HUES6 (cell line): Measurements from ENCODE around the gene MEIOC.

Experiments used
- H3K27ac ChIP-seq: 2 replicates; pipeline ENCODE4 v1.7.0; 2013; ENCODE audit warnings: low read depth, mild to moderate bottlenecking, low read length, inconsistent platforms
- H3K27me3 ChIP-seq: 2 replicates; pipeline ENCODE4 v1.6.1; 2013; ENCODE audit warnings: low read length; ENCODE audit not compliant: control insufficient read depth, insufficient read depth
- H3K36me3 ChIP-seq: 2 replicates; pipeline ENCODE4 v1.6.1; 2013; ENCODE audit warnings: low read length; ENCODE audit not compliant: control insufficient read depth, insufficient read depth
- H3K4me1 ChIP-seq: 2 replicates; pipeline ENCODE4 v1.6.1; 2013; ENCODE audit warnings: low read length; ENCODE audit not compliant: control insufficient read depth, insufficient read depth
- H3K4me3 ChIP-seq: 2 replicates; pipeline ENCODE4 v1.5.1; 2013; ENCODE audit warnings: low read depth, low read length
- H3K9ac ChIP-seq: one replicate; pipeline ENCODE4 v1.6.1; 2013; ENCODE audit warnings: mild to moderate bottlenecking, low read length
- H3K9me3 ChIP-seq: 2 replicates; pipeline ENCODE4 v1.6.1; 2013; ENCODE audit warnings: low read depth, low read length; ENCODE audit not compliant: control insufficient read depth, insufficient read depth

MEIOC gene

DNA sequence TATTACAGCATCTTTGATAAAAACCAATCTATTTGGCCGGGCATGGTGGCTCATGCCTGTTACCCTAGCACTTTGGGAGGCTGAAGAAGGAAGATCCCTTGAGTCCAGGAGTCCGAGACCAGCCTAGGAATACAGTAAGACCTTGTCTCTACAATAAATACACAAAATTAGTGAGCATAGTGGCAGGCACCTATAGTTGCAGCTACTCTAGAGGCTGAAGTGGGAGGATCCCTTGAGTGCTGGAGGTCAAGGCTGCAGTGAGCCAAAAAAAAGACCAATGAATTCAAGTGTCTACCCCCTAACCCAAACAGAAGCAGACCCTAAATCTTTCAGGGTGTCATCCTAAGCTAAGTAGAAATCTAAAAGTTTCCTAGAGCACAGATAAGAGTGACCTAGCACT, 7.3 kb upstream of the MEIOC start:
- H3K9me3 ChIP-seq = no peaks in the 10 kb centered on the region
- no peaks in the 10 kb centered on the region for H3K36me3 ChIP-seq
- H3K27me3 ChIP-seq = peaks cover 8% of the 10 kb centered on the region
- H3K4me3 ChIP-seq = no peak overlapping the region
- H3K4me1 ChIP-seq = no peaks in the 10 kb centered on the region
- H3K9ac ChIP-seq = no peak overlapping the region
- no peak overlapping the region for H3K27ac ChIP-seq

DNA sequence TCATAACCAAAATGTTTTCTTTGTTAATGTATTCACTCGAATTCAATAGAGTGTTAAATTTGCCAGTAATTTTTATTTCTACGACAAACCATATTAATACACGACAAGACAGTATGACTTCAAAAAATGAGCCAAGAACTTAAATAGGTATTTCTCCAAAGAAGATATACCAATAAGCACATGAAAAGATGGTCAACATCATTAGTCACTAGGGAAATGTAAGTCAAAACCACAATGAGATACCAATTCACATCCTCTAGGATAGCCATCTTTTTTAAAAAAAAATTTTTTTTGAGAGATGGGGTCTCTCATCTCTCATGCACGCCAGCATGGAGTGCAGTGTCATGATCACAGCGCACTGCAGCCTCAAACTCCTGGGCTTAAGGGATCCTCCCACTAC, 5.0 kb upstream of the MEIOC start:
- H3K4me1 ChIP-seq = no peaks in the 10 kb centered on the region
- no peaks in the 10 kb centered on the region for H3K36me3 ChIP-seq
- H3K27ac ChIP-seq = no peak overlapping the region
- peaks cover 27% of the 10 kb centered on the region for H3K27me3 ChIP-seq
- H3K9me3 ChIP-seq = peaks cover 4% of the 10 kb centered on the region; the same call in 1 of the 2 replicates
- no peak overlapping the region for H3K4me3 ChIP-seq
- H3K9ac ChIP-seq = no peak overlapping the region

DNA sequence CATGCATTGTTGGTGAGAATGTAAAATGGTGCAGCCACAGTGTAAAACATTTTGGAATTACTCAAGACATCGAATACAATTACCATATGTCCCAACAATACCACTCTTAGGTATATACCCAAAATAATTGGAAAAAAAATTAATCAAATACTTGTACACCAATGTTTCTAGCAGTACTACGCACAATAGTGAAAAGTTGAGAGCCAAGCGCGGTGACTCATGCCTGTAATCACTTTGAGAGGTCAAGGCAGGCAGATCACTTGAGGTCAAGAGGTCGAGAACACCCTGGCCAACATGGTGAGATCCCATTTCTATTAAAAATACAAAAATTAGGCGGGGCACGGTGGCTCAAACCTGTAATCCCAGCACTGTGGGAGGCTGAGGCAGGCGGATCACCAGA, 3.5 kb upstream of the MEIOC start:
- no peaks in the 10 kb centered on the region for H3K4me1 ChIP-seq
- H3K27me3 ChIP-seq = peaks cover 42% of the 10 kb centered on the region
- H3K9me3 ChIP-seq = peaks cover 4% of the 10 kb centered on the region; the same call in 1 of the 2 replicates
- H3K27ac ChIP-seq = no peak overlapping the region
- no peaks in the 10 kb centered on the region for H3K36me3 ChIP-seq
- no peak overlapping the region for H3K9ac ChIP-seq
- H3K4me3 ChIP-seq = no peak overlapping the region

GRCh38 chr17:44653384-44653783, 2.9 kb upstream of the MEIOC start:
- no peak overlapping the region for H3K4me3 ChIP-seq
- peaks cover 45% of the 10 kb centered on the region for H3K27me3 ChIP-seq
- peaks cover 4% of the 10 kb centered on the region; the same call in 1 of the 2 replicates for H3K9me3 ChIP-seq
- no peaks in the 10 kb centered on the region for H3K36me3 ChIP-seq
- no peak overlapping the region for H3K27ac ChIP-seq
- no peaks in the 10 kb centered on the region for H3K4me1 ChIP-seq
- H3K9ac ChIP-seq = no peak overlapping the region

GRCh38 chr17:44653954-44654353, 2.3 kb upstream of the MEIOC start:
- H3K9me3 ChIP-seq = peaks cover 4% of the 10 kb centered on the region; the same call in 1 of the 2 replicates
- H3K27me3 ChIP-seq = peaks cover 45% of the 10 kb centered on the region

GRCh38 chr17:44661835-44662234, 5.6 kb downstream of the MEIOC start:
- Histone ChIP-seq H3K27ac (no peak overlapping the region), H3K9ac (no peak overlapping the region), H3K4me1 (no peaks in the 10 kb centered on the region), H3K36me3 (peaks cover 2% of the 10 kb centered on the region; the same call in 1 of the 2 replicates), H3K27me3 (peaks cover 12% of the 10 kb centered on the region), H3K4me3 (no peak overlapping the region), H3K9me3 (no peaks in the 10 kb centered on the region)

More at GRCh38 chr17:44653954-44654353, 2.3 kb upstream of the MEIOC start:
- no peak overlapping the region for H3K9ac ChIP-seq
- H3K27ac ChIP-seq = no peak overlapping the region
- no peak overlapping the region for H3K4me3 ChIP-seq
- H3K36me3 ChIP-seq = no peaks in the 10 kb centered on the region
- H3K4me1 ChIP-seq = no peaks in the 10 kb centered on the region

DNA sequence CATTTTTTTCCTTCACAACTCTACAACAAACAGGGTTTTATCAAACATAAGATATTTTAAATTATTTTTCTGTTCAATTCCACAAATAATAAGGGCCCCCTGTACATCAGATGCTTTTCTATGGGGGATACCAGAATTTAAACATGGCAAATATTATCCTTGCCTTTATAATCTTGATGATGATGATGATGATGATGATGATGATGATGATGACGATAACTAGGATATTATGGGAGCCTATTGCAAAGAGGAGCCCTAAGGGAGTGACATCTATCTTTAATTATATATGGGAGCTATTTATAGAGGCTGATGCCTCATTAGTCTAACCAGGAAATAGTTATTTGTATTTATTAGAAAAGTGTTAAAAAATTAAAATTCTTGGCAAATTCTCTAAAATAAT, 6.8 kb downstream of the MEIOC start:
- Histone ChIP-seq H3K9me3 (no peaks in the 10 kb centered on the region), H3K9ac (no peak overlapping the region), H3K4me3 (no peak overlapping the region), H3K27ac (no peak overlapping the region), H3K27me3 (no peaks in the 10 kb centered on the region), H3K36me3 (peaks cover 2% of the 10 kb centered on the region; the same call in 1 of the 2 replicates), H3K4me1 (no peaks in the 10 kb centered on the region)

DNA sequence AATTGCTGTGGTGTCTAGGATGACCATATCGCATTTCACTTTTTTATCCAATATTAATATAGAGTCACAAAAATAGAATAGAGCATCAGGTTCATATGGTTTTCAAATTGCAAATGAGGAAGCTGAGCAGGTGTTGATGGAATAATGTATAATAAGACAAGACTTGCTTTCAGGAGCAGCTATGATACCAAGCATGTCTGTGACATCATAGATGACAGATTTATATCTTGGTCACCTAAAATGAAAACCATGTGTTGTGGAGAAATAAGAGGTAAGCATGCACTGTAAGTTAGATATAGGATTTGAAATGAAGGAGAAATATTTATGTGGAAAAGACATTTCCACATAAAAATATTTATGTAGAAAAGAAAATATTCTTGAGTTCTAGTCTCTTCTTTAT, 8.6 kb downstream of the MEIOC start:
- Histone ChIP-seq H3K4me1 (no peaks in the 10 kb centered on the region), H3K36me3 (peaks cover 2% of the 10 kb centered on the region; the same call in 1 of the 2 replicates), H3K9ac (no peak overlapping the region), H3K27ac (no peak overlapping the region), H3K4me3 (no peak overlapping the region), H3K27me3 (no peaks in the 10 kb centered on the region), H3K9me3 (no peaks in the 10 kb centered on the region)

DNA sequence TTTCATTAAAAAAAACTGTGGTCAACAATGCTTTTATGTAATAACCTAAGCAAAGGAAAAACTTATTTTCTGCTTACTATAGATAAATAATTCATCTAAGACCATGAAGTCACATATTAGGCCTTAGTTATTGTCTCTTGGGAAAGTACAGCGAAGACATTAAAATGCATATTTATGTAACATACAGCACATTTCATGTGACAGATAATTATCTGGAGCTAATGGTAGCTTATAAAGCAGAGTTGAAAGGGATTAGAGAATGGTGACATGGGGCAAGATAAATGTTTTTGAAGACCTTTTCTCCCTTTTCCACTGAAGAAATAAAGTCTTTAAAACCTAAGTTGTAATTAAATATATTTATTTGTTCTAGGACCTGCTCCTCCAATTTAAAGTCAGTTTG, 9.7 kb downstream of the MEIOC start:
- H3K36me3 ChIP-seq = peaks cover 2% of the 10 kb centered on the region; the same call in 1 of the 2 replicates
- H3K4me1 ChIP-seq = no peaks in the 10 kb centered on the region
- no peak overlapping the region for H3K4me3 ChIP-seq
- H3K9me3 ChIP-seq = no peaks in the 10 kb centered on the region
- H3K27me3 ChIP-seq = no peaks in the 10 kb centered on the region
- no peak overlapping the region for H3K27ac ChIP-seq
- H3K9ac ChIP-seq = no peak overlapping the region

- Histone ChIP-seq H3K9ac (no peak overlapping the region), H3K4me1 (no peaks in the 10 kb centered on the region), H3K27me3 (no peaks in the 10 kb centered on the region), H3K9me3 (no peaks in the 10 kb centered on the region), H3K27ac (no peak overlapping the region), H3K4me3 (no peak overlapping the region), H3K36me3 (no peaks in the 10 kb centered on the region)
Observed at GRCh38 chr17:44672479-44673093, 16.3 kb downstream of the MEIOC start.

- Histone ChIP-seq H3K9ac (no peak overlapping the region), H3K27ac (no peak overlapping the region), H3K9me3 (no peaks in the 10 kb centered on the region), H3K27me3 (no peaks in the 10 kb centered on the region), H3K4me3 (no peak overlapping the region), H3K4me1 (no peaks in the 10 kb centered on the region), H3K36me3 (peaks cover 8% of the 10 kb centered on the region; the same call in 1 of the 2 replicates)
Observed at GRCh38 chr17:44673893-44674292, 17.6 kb downstream of the MEIOC start.
